HG02588 (cell line): Measurements from ENCODE around the gene SGSM1.

ENCODE experiments used
- ATAC-seq: cut with Tn5 transposase; IDR thresholded peaks from one replicate; pipeline ENCODE4 v1.9.1; 2021; ENCODE audit warnings: mild to moderate bottlenecking, moderate library complexity; ENCODE audit not compliant: unreplicated experiment

SGSM1 gene

GRCh38 chr22:24805790-24806662 is at the start of gene SGSM1:
Gene SGSM1, plus strand, starts transcription at chr22:24806211. Its CDS starts 115 bp downstream, at chr22:24806326.
- peak; percentile 66 for ATAC-seq

GRCh38 chr22:24758164-24758799 is 47.7 kb upstream of the SGSM1 start:
- ATAC-seq: no peak

GRCh38 chr22:24759765-24760164 is 46.2 kb upstream of the SGSM1 start:
- ATAC-seq: no peak

GRCh38 chr22:24760708-24761306 is 45.2 kb upstream of the SGSM1 start:
- ATAC-seq: no peak

- ATAC-seq: no peak
These were observed 43.9 kb upstream of the SGSM1 start for GRCh38 chr22:24761888-24762675.

GRCh38 chr22:24763872-24764485 is 42.0 kb upstream of the SGSM1 start:
- no peak for ATAC-seq

- no peak for ATAC-seq
These were observed 40.8 kb upstream of the SGSM1 start for GRCh38 chr22:24765166-24765565.

GRCh38 chr22:24768537-24769374 is 37.3 kb upstream of the SGSM1 start:
- ATAC-seq: no peak

GRCh38 chr22:24772493-24773220 is 33.4 kb upstream of the SGSM1 start:
- ATAC-seq: no peak

GRCh38 chr22:24775769-24776492 is 30.1 kb upstream of the SGSM1 start:
- ATAC-seq: no peak

GRCh38 chr22:24776525-24776924 is 29.5 kb upstream of the SGSM1 start:
- no peak for ATAC-seq

- ATAC-seq: no peak
These were observed 16.5 kb upstream of the SGSM1 start for GRCh38 chr22:24789516-24789915.

GRCh38 chr22:24791362-24791761 is 14.6 kb upstream of the SGSM1 start:
- no peak for ATAC-seq

- no peak for ATAC-seq
These were observed 10.0 kb upstream of the SGSM1 start for GRCh38 chr22:24796056-24796455.

GRCh38 chr22:24796860-24797259 is 9.2 kb upstream of the SGSM1 start:
- no peak for ATAC-seq

- no peak for ATAC-seq
These were observed 4.0 kb upstream of the SGSM1 start for GRCh38 chr22:24801901-24802465.

GRCh38 chr22:24803064-24803542 is 2.9 kb upstream of the SGSM1 start:
- no peak for ATAC-seq

GRCh38 chr22:24806663-24807001 is 621 bp downstream of the SGSM1 start:
- peak; percentile 12 for ATAC-seq
